ENCODE measurements around the gene NSMF. TPM values are rescaled to one million over a fixed set of nuclear protein-coding genes. Genes with fewer than 3 reads are reported as not detected.
A peak's percentile ranks its signal among the peaks of the same experiment; 100 is the strongest.

NSMF gene
- total RNA-seq, 5 donors from 2014 or later (not counting 1 experiment from before 2014, with no cell fraction given): 40.5 to 89.5 (median 51.7) TPM

DNA sequence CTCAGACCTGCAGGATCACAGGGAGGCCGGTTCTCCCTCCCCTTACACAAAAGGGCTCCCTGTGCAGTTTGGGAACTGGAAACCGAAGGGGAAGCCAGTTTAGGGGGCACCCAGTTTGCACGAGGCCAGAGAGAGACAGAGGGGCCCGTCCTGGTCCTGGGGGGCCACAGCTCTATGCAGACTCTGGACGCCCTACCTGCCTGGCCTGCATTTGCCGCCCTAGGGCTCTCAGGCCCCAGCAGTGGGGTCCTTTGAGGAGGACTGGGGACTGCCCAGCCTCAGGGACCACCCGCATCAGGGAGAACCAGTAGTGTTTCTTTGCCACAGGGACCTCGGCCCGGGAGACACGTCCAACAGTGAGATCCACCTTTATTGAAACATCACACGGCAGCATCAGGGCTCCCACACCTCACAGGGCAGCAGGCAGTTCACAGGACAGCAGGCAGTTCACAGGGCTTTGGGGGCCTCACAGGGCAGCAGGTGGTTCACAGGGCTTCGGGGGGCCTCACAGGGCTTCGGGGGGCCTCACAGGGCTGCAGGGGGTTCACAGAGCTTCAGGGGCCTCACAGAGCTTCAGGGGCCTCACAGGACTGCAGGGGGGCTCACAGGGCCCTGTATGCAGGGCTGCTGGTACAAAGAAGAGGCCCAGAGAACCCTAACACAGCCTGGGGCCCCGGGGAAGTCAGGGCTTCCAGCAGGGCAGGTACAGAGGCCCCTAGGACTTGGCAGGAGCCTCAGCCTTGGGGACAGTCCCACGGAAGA is 648 bp upstream of the NSMF start:
- peaks cover 28 to 73% of the 10 kb centered on the region in 2 experiments for H3K4me1 ChIP-seq (ENCODE audit: control insufficient read depth in 1 of 2, extremely low read depth in 1 of 2, insufficient read depth in 2 of 2, low read length in 2 of 2)
- peaks cover 9% of the 10 kb centered on the region in 2 donors for H3K36me3 ChIP-seq (ENCODE audit: control insufficient read depth in 2 of 2, extremely low read depth in 1 of 2, insufficient read depth in 1 of 2, low read length in 1 of 2)
- ChIA-PET CTCF (interaction anchor here in 1 of 2 donors (0.8 kb wide), 1 partner anchor 37 kb away, joined by 3 read pairs; the partner anchor contains the start of genes EXD3 and NOXA1), POLR2A (no interaction called here)
- H3K4me3 Mint-ChIP-seq: peak overlapping the region; percentile 61 to 72 (median 66)
- peak overlapping the region; percentile 54 to 56 for H3K4me3 ChIP-seq (ENCODE audit: control insufficient read depth in 1 of 2, extremely low read depth in 1 of 2, low read length in 1 of 2)
- H3K9me3 ChIP-seq: no peaks in the 10 kb centered on the region
- peaks cover 0 to 5% of the 10 kb centered on the region in 2 experiments for H3K27me3 ChIP-seq (replicated peaks in 1 of 2; ENCODE audit: control insufficient read depth in 2 of 2, extremely low read depth in 1 of 2, insufficient read depth in 2 of 2, low read length in 1 of 2)
- DNase-seq (no peak), ATAC-seq (replicated peaks in 1 of 4) (no peak)
- H3K27me3 Mint-ChIP-seq: no peaks in the 10 kb centered on the region
- WGBS (ENCODE audit: insufficient coverage): 45% methylated on average over 14 of the region's 15 CpGs
- peak overlapping the region; percentile 69 to 82 for H3K27ac Mint-ChIP-seq
- peak overlapping the region; percentile 85 for H3K27ac ChIP-seq (ENCODE audit: low read length)
- H3K4me1 Mint-ChIP-seq: peaks cover 31 to 43% (median 37%) of the 10 kb centered on the region in 3 donors
- H3K9me3 Mint-ChIP-seq: no peaks in the 10 kb centered on the region
- H3K36me3 Mint-ChIP-seq: no peaks in the 10 kb centered on the region

- peak; percentile 13 to 20 (median 14) for ATAC-seq (replicated peaks in 1 of 4)
- H3K27ac ChIP-seq (ENCODE audit: low read length): no peak overlapping the region
- 18% methylated on average over 71 of the region's 88 CpGs for WGBS (ENCODE audit: insufficient coverage)
- peaks cover 30 to 85% of the 10 kb centered on the region in 2 experiments for H3K4me1 ChIP-seq (ENCODE audit: control insufficient read depth in 1 of 2, extremely low read depth in 1 of 2, insufficient read depth in 2 of 2, low read length in 2 of 2)
- Mint-ChIP-seq H3K4me1 (peaks cover 31 to 53% (median 46%) of the 10 kb centered on the region in 3 donors), H3K27me3 (no peaks in the 10 kb centered on the region), H3K9me3 (no peaks in the 10 kb centered on the region), H3K36me3 (no peaks in the 10 kb centered on the region), H3K4me3 (peak overlapping the region in 1 of 3 donors; percentile 48), H3K27ac (no peak overlapping the region)
- ChIA-PET CTCF (no interaction called here), POLR2A (no interaction called here)
- H3K9me3 ChIP-seq: no peaks in the 10 kb centered on the region
- H3K36me3 ChIP-seq (ENCODE audit: control insufficient read depth in 2 of 2, extremely low read depth in 1 of 2, insufficient read depth in 1 of 2, low read length in 1 of 2): peaks cover 9 to 10% of the 10 kb centered on the region in 2 donors
- H3K27me3 ChIP-seq (replicated peaks in 1 of 2; ENCODE audit: control insufficient read depth in 2 of 2, extremely low read depth in 1 of 2, insufficient read depth in 2 of 2, low read length in 1 of 2): peaks cover 0 to 4% of the 10 kb centered on the region in 2 experiments
- H3K4me3 ChIP-seq (ENCODE audit: control insufficient read depth in 1 of 2, extremely low read depth in 1 of 2, low read length in 1 of 2): peak overlapping the region; percentile 38 to 52
- DNase-seq: peak in 1 of 35 experiments; percentile 15
These were observed 661 bp downstream of the NSMF start for GRCh38 chr9:137458194-137459151.

GRCh38 chr9:137457406-137458193 is 1.5 kb downstream of the NSMF start:
- Histone ChIP-seq H3K36me3 (ENCODE audit: control insufficient read depth in 2 of 2, extremely low read depth in 1 of 2, insufficient read depth in 1 of 2, low read length in 1 of 2) (peaks cover 14 to 16% of the 10 kb centered on the region in 2 donors), H3K27ac (ENCODE audit: low read length) (no peak overlapping the region), H3K4me1 (ENCODE audit: control insufficient read depth in 1 of 2, extremely low read depth in 1 of 2, insufficient read depth in 2 of 2, low read length in 2 of 2) (peaks cover 38 to 85% of the 10 kb centered on the region in 2 experiments), H3K9me3 (no peaks in the 10 kb centered on the region), H3K4me3 (ENCODE audit: control insufficient read depth in 1 of 2, extremely low read depth in 1 of 2, low read length in 1 of 2) (no peak overlapping the region), H3K27me3 (replicated peaks in 1 of 2; ENCODE audit: control insufficient read depth in 2 of 2, extremely low read depth in 1 of 2, insufficient read depth in 2 of 2, low read length in 1 of 2) (peaks cover 0 to 3% of the 10 kb centered on the region in 2 experiments)
- ChIA-PET POLR2A (interaction anchor here in 1 of 2 donors (0.5 kb wide), 1 partner anchor 87 kb away, joined by 3 read pairs; no protein-coding TSS in a partner anchor), CTCF (no interaction called here)
- 96% methylated on average over 37 of the region's 44 CpGs for WGBS (ENCODE audit: insufficient coverage)
- ATAC-seq (replicated peaks in 1 of 4) (no peak), DNase-seq (peak in 1 of 35 experiments; percentile 5)
- H3K4me3 Mint-ChIP-seq: peak overlapping the region in 2 of 3 donors; percentile 43 to 48
- no peaks in the 10 kb centered on the region for H3K27me3 Mint-ChIP-seq
- H3K27ac Mint-ChIP-seq: no peak overlapping the region
- no peaks in the 10 kb centered on the region for H3K9me3 Mint-ChIP-seq
- H3K4me1 Mint-ChIP-seq: peaks cover 27 to 56% (median 43%) of the 10 kb centered on the region in 3 donors
- H3K36me3 Mint-ChIP-seq: no peaks in the 10 kb centered on the region

DNA sequence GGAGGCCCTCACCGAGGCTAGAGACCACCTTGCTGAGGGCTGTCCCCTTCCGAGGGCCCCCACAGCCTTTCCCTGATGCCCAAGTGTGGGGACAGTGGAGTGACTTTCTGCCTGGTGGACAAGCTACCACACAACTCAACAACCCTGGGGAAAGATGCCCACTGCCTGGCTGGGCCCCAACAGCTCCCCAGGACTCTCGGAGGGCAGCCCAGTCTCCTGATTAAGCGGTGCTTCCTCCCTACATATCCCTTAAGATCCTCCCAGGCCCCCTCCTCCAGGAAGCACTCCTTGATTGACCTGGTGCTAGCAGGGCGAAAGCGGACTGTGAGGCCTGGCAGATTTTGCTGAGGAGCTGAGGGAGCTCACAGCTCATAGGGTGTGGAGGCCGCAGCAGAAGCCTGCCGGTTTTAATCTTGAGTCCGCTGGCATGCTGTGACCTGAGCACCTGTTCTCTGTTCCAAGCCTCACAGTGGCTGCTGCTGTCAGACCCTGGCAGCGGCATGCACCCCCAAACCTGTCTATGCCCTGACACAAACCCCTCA is 2.2 kb downstream of the NSMF start:
- no peak for DNase-seq
- Mint-ChIP-seq H3K27me3 (no peaks in the 10 kb centered on the region), H3K36me3 (no peaks in the 10 kb centered on the region), H3K9me3 (no peaks in the 10 kb centered on the region), H3K27ac (no peak overlapping the region), H3K4me3 (peak overlapping the region in 2 of 3 donors; percentile 17 to 41), H3K4me1 (peaks cover 32 to 60% (median 43%) of the 10 kb centered on the region in 3 donors)
- Histone ChIP-seq H3K9me3 (no peaks in the 10 kb centered on the region), H3K36me3 (ENCODE audit: control insufficient read depth in 2 of 2, extremely low read depth in 1 of 2, insufficient read depth in 1 of 2, low read length in 1 of 2) (peaks cover 14 to 16% of the 10 kb centered on the region in 2 donors), H3K27ac (ENCODE audit: low read length) (no peak overlapping the region), H3K4me3 (ENCODE audit: control insufficient read depth in 1 of 2, extremely low read depth in 1 of 2, low read length in 1 of 2) (no peak overlapping the region), H3K4me1 (ENCODE audit: control insufficient read depth in 1 of 2, extremely low read depth in 1 of 2, insufficient read depth in 2 of 2, low read length in 2 of 2) (peaks cover 40 to 85% of the 10 kb centered on the region in 2 experiments), H3K27me3 (replicated peaks in 1 of 2; ENCODE audit: control insufficient read depth in 2 of 2, extremely low read depth in 1 of 2, insufficient read depth in 2 of 2, low read length in 1 of 2) (peaks cover 0 to 3% of the 10 kb centered on the region in 2 experiments)
- ChIA-PET POLR2A (interaction anchor here in 1 of 2 donors (0.5 kb wide), 1 partner anchor 86 kb away, joined by 3 read pairs; no protein-coding TSS in a partner anchor), CTCF (no interaction called here)
- no peak for ATAC-seq (replicated peaks in 1 of 4)
- 97% methylated on average over 8 of the region's 10 CpGs for WGBS (ENCODE audit: insufficient coverage)

GRCh38 chr9:137456061-137456863 is 2.9 kb downstream of the NSMF start:
- Mint-ChIP-seq H3K36me3 (no peaks in the 10 kb centered on the region), H3K27ac (no peak overlapping the region), H3K4me1 (peaks cover 37 to 59% (median 43%) of the 10 kb centered on the region in 3 donors), H3K9me3 (no peaks in the 10 kb centered on the region), H3K27me3 (no peaks in the 10 kb centered on the region), H3K4me3 (peak overlapping the region in 2 of 3 donors; percentile 17 to 41)
- POLR2A ChIA-PET: no interaction called here
- H3K27me3 ChIP-seq (replicated peaks in 1 of 2; ENCODE audit: control insufficient read depth in 2 of 2, extremely low read depth in 1 of 2, insufficient read depth in 2 of 2, low read length in 1 of 2): peaks cover 0 to 3% of the 10 kb centered on the region in 2 experiments
- H3K9me3 ChIP-seq: no peaks in the 10 kb centered on the region
- H3K27ac ChIP-seq (ENCODE audit: low read length): no peak overlapping the region
- ATAC-seq (replicated peaks in 1 of 4) (no peak), DNase-seq (no peak)
- 97% methylated on average over 9 of the region's 12 CpGs for WGBS (ENCODE audit: insufficient coverage)
- peaks cover 38 to 83% of the 10 kb centered on the region in 2 experiments for H3K4me1 ChIP-seq (ENCODE audit: control insufficient read depth in 1 of 2, extremely low read depth in 1 of 2, insufficient read depth in 2 of 2, low read length in 2 of 2)
- CTCF ChIA-PET: interaction anchor here in 1 of 2 donors (0.7 kb wide), 1 partner anchor 9 kb away, joined by 4 read pairs; no protein-coding TSS in a partner anchor
- peaks cover 14 to 16% of the 10 kb centered on the region in 2 donors for H3K36me3 ChIP-seq (ENCODE audit: control insufficient read depth in 2 of 2, extremely low read depth in 1 of 2, insufficient read depth in 1 of 2, low read length in 1 of 2)
- no peak overlapping the region for H3K4me3 ChIP-seq (ENCODE audit: control insufficient read depth in 1 of 2, extremely low read depth in 1 of 2, low read length in 1 of 2)
